GM12874 (cell line): ENCODE data around the gene PTPN11.

Experiments used
- CTCF ChIP-seq: IDR thresholded peaks from 2 replicates; pipeline ENCODE4 v1.5.1; 2011; ENCODE audit warnings: low read depth, mild to moderate bottlenecking, control low read depth, low read length, moderate library complexity; ENCODE audit not compliant: insufficient read depth

The PTPN11 gene

DNA sequence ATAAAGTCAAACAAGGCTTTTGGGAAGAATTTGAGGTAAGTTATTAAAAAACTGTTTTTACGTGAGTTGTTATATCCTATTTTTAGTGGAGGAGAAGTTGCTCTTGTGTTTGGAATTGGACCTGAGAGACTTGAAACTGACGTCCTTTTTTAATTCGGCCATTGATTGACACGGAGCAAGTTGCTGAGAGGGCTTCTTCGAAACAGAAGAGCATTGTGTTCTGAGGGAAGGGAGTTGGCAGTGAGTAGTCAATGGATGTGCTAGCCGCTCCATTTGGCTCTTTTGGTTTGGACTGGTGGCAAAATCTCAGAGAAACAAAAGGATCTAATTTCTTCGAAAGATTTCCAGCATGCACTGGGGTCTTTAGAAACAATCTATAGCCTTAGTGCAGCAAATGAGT, 37.3 kb downstream of the PTPN11 start:
- no peak for TF ChIP-seq CTCF

DNA sequence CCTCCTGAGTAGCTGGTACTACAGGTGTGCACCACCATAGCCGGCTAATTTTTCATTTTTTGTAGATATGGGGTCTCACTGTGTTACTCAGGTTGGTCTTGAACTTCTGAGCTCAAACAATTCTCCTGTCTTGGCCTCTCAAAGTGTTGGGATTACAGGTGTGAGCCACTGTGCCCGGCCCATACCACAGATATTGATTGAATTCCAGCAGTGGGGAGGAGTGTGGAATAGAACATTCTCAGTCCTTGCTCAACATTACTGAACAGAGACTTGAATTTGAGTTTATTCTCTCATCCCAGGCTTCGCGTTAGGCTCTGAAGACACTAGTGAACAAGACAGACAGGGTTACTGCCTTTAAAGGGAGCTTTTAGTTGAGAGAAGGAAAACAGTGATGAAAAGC, 39.6 kb downstream of the PTPN11 start:
- TF ChIP-seq CTCF, result no peak

GRCh38 chr12:112458751-112459150, 40.0 kb downstream of the PTPN11 start:
- no peak for TF ChIP-seq CTCF

DNA sequence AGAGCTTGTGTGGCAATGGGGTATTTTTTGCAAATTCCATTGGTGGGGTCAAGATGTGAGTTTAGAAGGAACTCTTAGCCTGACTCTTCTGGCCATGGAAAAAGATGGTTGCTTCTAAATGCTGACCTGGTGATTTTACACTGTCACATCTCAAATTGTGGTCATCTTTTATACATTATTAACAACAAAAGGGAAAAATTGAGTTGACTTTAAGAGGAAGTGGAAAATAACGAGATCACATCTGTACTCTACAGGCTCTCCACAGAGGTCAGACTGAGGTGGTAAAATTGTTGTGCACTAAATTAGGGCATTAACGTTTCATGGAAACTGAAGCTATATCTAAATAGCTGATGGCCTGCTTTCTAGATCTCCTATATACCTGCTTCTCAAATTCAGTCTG, 44.7 kb downstream of the PTPN11 start:
- TF ChIP-seq CTCF, result no peak

- no peak for TF ChIP-seq CTCF
Measured at GRCh38 chr12:112464605-112465004, 45.9 kb downstream of the PTPN11 start.

DNA sequence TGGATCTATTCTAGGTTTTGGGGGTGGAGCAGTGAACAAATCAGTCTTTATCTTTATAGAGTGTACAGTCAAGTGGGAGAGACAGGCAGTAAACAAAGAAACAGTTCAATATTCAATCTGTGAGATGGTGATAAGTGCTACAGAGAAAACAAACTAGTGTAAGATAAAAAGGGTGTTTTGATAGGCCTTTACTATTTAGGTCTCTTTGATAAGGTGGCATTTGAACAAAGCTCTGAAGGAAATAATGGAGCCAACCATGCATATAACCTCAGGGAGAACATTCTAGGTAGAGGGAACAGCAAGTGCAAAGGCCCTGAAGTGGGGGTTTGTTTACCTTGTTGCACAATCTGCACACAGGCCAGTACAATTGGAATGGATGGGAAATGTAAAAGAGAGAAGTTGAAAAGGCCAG, 47.3 kb downstream of the PTPN11 start:
- no peak for TF ChIP-seq CTCF

DNA sequence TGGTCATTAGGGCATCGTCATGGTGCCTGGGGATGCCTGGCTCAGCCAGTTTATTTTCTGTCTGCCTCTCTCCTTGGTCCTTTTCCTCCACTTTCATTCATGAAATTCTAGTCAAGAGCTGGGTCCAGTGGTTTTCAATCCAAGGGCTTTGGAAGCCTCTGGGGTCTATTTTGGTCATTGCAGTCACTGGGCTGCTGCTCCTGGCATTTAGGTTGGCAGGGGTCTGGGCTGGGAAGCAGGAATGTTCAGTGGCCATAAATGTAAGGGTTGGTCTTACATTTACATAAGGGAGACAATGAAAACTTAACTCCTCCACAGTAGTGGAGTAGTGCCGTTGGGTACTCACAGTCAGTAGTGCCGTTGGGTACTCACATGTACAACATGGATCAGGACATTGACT, 48.1 kb downstream of the PTPN11 start:
- TF ChIP-seq CTCF, result no peak

DNA sequence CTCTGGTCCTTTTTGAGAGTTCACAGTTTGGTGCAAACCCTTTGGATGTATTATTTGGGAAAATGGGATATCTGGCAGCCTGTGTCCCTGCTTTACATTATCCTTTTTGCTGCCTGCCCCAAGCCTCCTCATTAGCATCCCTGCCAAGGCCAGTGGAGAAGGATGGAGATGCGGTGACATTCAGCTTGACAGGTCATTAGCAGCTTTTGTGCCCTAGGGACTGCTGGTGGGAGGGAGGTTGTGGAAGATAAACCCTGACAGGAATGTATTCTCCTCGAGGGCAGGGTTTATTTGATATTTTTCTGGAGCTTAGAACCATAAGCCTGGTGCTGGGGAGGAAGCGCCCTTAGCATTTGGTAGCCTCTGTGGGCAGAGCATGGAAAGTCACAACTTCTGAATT, 49.3 kb downstream of the PTPN11 start:
- TF ChIP-seq CTCF, result no peak
